A549 (cell line): ENCODE measurements around the gene TCERG1. TPM values are rescaled to one million over a fixed set of nuclear protein-coding genes. Genes with fewer than 3 reads are reported as not detected.

ENCODE experiments used
- ATAC-seq, 2 experiments: fragments of 200-7000 bp in 1 of 2; fragments of >200 bp in 1 of 2; cut with Nextera tagmentation in 1 of 2; cut with Tn5 transposase in 1 of 2; 3 replicates each; pipeline versions ENCODE4 v1.8.0 to v1.9.1; 2018 to 2020; ENCODE audit warnings: mild to moderate bottlenecking in 1 of 2, moderate library complexity in 1 of 2
- CTCF ChIA-PET: fragments of 300-600 bp; sonication (Branson Sonifier 250); formaldehyde crosslinking; extraction: SDS; loops from one replicate; lab custom pipeline; 2021; ENCODE audit warnings: antibody characterized with exemption, inconsistent platforms; lab: Yijun Ruan, JAX
- POLR2A ChIA-PET: fragments of 350-600 bp; formaldehyde crosslinking; extraction: SDS; loops from one replicate; lab custom pipeline; 2021; ENCODE audit warnings: antibody characterized with exemption, inconsistent platforms; lab: Yijun Ruan, JAX
- DNase-seq, 2 experiments: peaks; one replicate each; pipeline versions ENCODE4 v3.0.0 to v3.0.0-alpha.2; 2011 to 2016; ENCODE audit warnings: low read depth in 1 of 2, low spot score in 1 of 2
- FAIRE-seq: peaks from 2 replicates; lab custom pipeline; 2011; peaks lifted over from hg19 to GRCh38; lab: Jason Lieb, UNC
- H3K27ac ChIP-seq, 2 experiments: fragments of >200 bp; sonication (Bioruptor Twin); formaldehyde crosslinking; 3 replicates each; pipeline ENCODE4 v1.5.1; 2016 to 2017
- H3K4me1 ChIP-seq: fragments of >200 bp; sonication (Bioruptor Twin); formaldehyde crosslinking; 3 replicates; pipeline ENCODE4 v1.6.1; 2016
- H3K4me2 ChIP-seq: fragments of >200 bp; sonication (Bioruptor Twin); formaldehyde crosslinking; 3 replicates; pipeline ENCODE4 v1.6.1; 2016
- H3K4me3 ChIP-seq: fragments of >200 bp; sonication (Bioruptor Twin); formaldehyde crosslinking; 3 replicates; pipeline ENCODE4 v1.5.1; 2016
- H3K9me3 ChIP-seq: fragments of >200 bp; sonication (Bioruptor Twin); formaldehyde crosslinking; 3 replicates; pipeline ENCODE4 v1.6.1; 2016
- BCL3 ChIP-seq: fragments of >200 bp; sonication (Bioruptor Twin); formaldehyde crosslinking; IDR thresholded peaks from 3 replicates; pipeline ENCODE4 v1.6.1; 2016
- BHLHE40 ChIP-seq: IDR thresholded peaks from 2 replicates; pipeline ENCODE4 v1.6.1; 2012; ENCODE audit warnings: low read depth, low read length, inconsistent platforms
- CBX2 ChIP-seq: fragments of 200-600 bp; sonication (generic); IDR thresholded peaks from 2 replicates; pipeline ENCODE4 v1.6.1; 2016; ENCODE audit warnings: low read depth, mild to moderate bottlenecking, borderline replicate concordance
- CHD2 ChIP-seq: fragments of 150-350 bp; IDR thresholded peaks from 2 replicates; pipeline ENCODE4 v1.6.1; 2014; ENCODE audit warnings: low read length; ENCODE audit not compliant: partially characterized antibody
- CHD4 ChIP-seq: fragments of 200-600 bp; sonication (generic); IDR thresholded peaks from 2 replicates; pipeline ENCODE4 v1.6.1; 2016; ENCODE audit warnings: antibody characterized with exemption, mild to moderate bottlenecking, borderline replicate concordance
- CTCF ChIP-seq: fragments of >200 bp; sonication (Bioruptor Twin); formaldehyde crosslinking; IDR thresholded peaks from 3 replicates; pipeline ENCODE4 v1.5.1; 2016
- EHF ChIP-seq: fragments of 250-450 bp; sonication (Bioruptor Pico); IDR thresholded peaks from 2 replicates; pipeline ENCODE4 v1.5.0; 2020; ENCODE audit warnings: mild to moderate bottlenecking
- EP300 ChIP-seq, 2 experiments: fragments of >200 bp; sonication (Bioruptor Twin); formaldehyde crosslinking; IDR thresholded peaks; 2 replicates in 1 of 2; 3 replicates in 1 of 2; pipeline ENCODE4 v1.6.1; 2016 to 2017
- ESRRA ChIP-seq: fragments of 150-350 bp; IDR thresholded peaks from 2 replicates; pipeline ENCODE4 v1.6.1; 2014; ENCODE audit warnings: mild to moderate bottlenecking, low read length, borderline replicate concordance
- HDAC2 ChIP-seq: fragments of 200-600 bp; sonication (generic); IDR thresholded peaks from 2 replicates; pipeline ENCODE4 v1.6.1; 2016
- HES2 ChIP-seq: fragments of >200 bp; sonication (Bioruptor Twin); formaldehyde crosslinking; IDR thresholded peaks from 2 replicates; pipeline ENCODE4 v1.6.1; 2016
- HOXA7 ChIP-seq: fragments of 250-450 bp; sonication (Bioruptor Pico); IDR thresholded peaks from 2 replicates; pipeline ENCODE4 v1.5.0; 2020; ENCODE audit warnings: mild to moderate bottlenecking, moderate library complexity
- JUN ChIP-seq, 2 experiments: fragments of >200 bp; sonication (Bioruptor Twin); formaldehyde crosslinking; IDR thresholded peaks; 2 replicates in 1 of 2; 3 replicates in 1 of 2; pipeline ENCODE4 v1.6.1; 2016 to 2017
- JUNB ChIP-seq: fragments of >200 bp; sonication (Bioruptor Twin); formaldehyde crosslinking; IDR thresholded peaks from 2 replicates; pipeline ENCODE4 v1.6.1; 2016
- KDM1A ChIP-seq: fragments of 200-600 bp; sonication (generic); IDR thresholded peaks from 2 replicates; pipeline ENCODE4 v1.6.1; 2016; ENCODE audit warnings: low read depth, mild to moderate bottlenecking
- KDM5A ChIP-seq: fragments of 200-600 bp; sonication (generic); IDR thresholded peaks from 2 replicates; pipeline ENCODE4 v1.6.1; 2016; ENCODE audit warnings: antibody characterized with exemption, mild to moderate bottlenecking
- MAZ ChIP-seq: fragments of 150-350 bp; IDR thresholded peaks from 2 replicates; pipeline ENCODE4 v1.6.1; 2014; ENCODE audit warnings: antibody characterized with exemption, low read depth, low read length, borderline replicate concordance
- NFE2L2 ChIP-seq: fragments of 150-350 bp; conservative IDR thresholded peaks from 2 replicates; pipeline ENCODE4 v1.6.1; 2014; ENCODE audit warnings: low read length
- PBX3 ChIP-seq: IDR thresholded peaks from 2 replicates; pipeline ENCODE4 v1.6.1; 2012
- PHF8 ChIP-seq: fragments of 200-600 bp; sonication (generic); IDR thresholded peaks from 2 replicates; pipeline ENCODE4 v1.6.1; 2016; ENCODE audit warnings: low read depth, mild to moderate bottlenecking, antibody characterized with exemption, moderate library complexity, borderline replicate concordance
- RAD21 ChIP-seq, 2 experiments: fragments of >200 bp in 1 of 2; sonication (Bioruptor Twin) in 1 of 2; formaldehyde crosslinking in 1 of 2; IDR thresholded peaks in 1 of 2; conservative IDR thresholded peaks in 1 of 2; 2 replicates in 1 of 2; 3 replicates in 1 of 2; pipeline ENCODE4 v1.6.1; 2012 to 2018; ENCODE audit warnings: inconsistent platforms in 1 of 2
- RARB ChIP-seq: fragments of 250-450 bp; sonication (Bioruptor Pico); IDR thresholded peaks from 2 replicates; pipeline ENCODE4 v1.8.0; 2021; ENCODE audit warnings: mild to moderate bottlenecking, moderate library complexity
- RCOR1 ChIP-seq: fragments of 150-350 bp; IDR thresholded peaks from 2 replicates; pipeline ENCODE4 v1.6.1; 2014; ENCODE audit warnings: antibody characterized with exemption, low read length, low read depth
- REST ChIP-seq: fragments of 200-600 bp; sonication (generic); IDR thresholded peaks from 2 replicates; pipeline ENCODE4 v1.6.1; 2016; ENCODE audit warnings: antibody characterized with exemption, mild to moderate bottlenecking, moderate library complexity
- ZSCAN20 ChIP-seq: fragments of 250-450 bp; sonication (Bioruptor Pico); IDR thresholded peaks from 2 replicates; pipeline ENCODE4 v1.8.0; 2022; ENCODE audit warnings: mild to moderate bottlenecking, moderate library complexity
- WGBS: methylation state at CpG from one replicate; pipeline ENCODE4 v1.1.6; 2017; ENCODE audit errors: missing lambda C conversion rate; 5-methylcytosine and 5-hydroxymethylcytosine counted together
- polyA plus RNA-seq, 4 experiments: library from polyadenylated mRNA; depleted of rRNA in 3 of 4; stranded (reverse); fragments of >200 nt; fragmentation: RNase III in 1 of 4; extraction: RNeasy Plus Mini Kit Qiagen cat#74134 plus additional on column Dnase treatment in 1 of 4; gene quantifications; 2 replicates in 3 of 4; 3 replicates in 1 of 4; pipeline ENCODE4 v1.2.3, GENCODE V29; 2011 to 2017

The TCERG1 gene
- polyA plus RNA-seq, 2 of the 4 experiments (the other 2 are of a cell fraction), result 49.1 to 73.8 TPM

GRCh38 chr5:146494656-146495055, 47.5 kb downstream of the TCERG1 start (continued):
- TF ChIP-seq BCL3 (no peak), BHLHE40 (no peak), ZSCAN20 (CRISPR knock-in tag) (no peak), RAD21 (conservative IDR thresholded peaks at IDR 0.05 in 1 of 2, IDR thresholded peaks at IDR 0.05 in 1 of 2) (no peak), EP300 (IDR thresholded peaks at IDR 0.05) (no peak), CHD2 (no peak), HES2 (no peak)

- TF ChIP-seq CBX2 (no peak), NFE2L2 (no peak), JUN (IDR thresholded peaks at IDR 0.05) (no peak), REST (no peak), CTCF (no peak), ESRRA (no peak), KDM1A (no peak), PBX3 (no peak), ZSCAN20 (CRISPR knock-in tag) (no peak), HOXA7 (CRISPR knock-in tag) (no peak), MAZ (no peak), RAD21 (conservative IDR thresholded peaks at IDR 0.05 in 1 of 2, IDR thresholded peaks at IDR 0.05 in 1 of 2) (no peak), HDAC2 (no peak), RARB (CRISPR knock-in tag) (no peak), JUNB (no peak), PHF8 (no peak), EHF (CRISPR knock-in tag) (no peak), KDM5A (no peak), RCOR1 (no peak), CHD4 (no peak)
- no peaks in the 10 kb centered on the region for H3K9me3 ChIP-seq
- no peaks in the 10 kb centered on the region for H3K4me1 ChIP-seq
- FAIRE-seq (no peak), DNase-seq (no peak), ATAC-seq (no peak)
- no peak overlapping the region for H3K4me2 ChIP-seq
- no peak overlapping the region for H3K4me3 ChIP-seq
- POLR2A ChIA-PET, result no interaction called here
- H3K27ac ChIP-seq, result no peak overlapping the region
- WGBS, result 93% methylated on average over 4 of the region's 4 CpGs
- CTCF ChIA-PET, result interaction anchor here (0.8 to 1.6 kb wide), 3 partner anchors 9 to 467 kb away, joined by 3 read pairs; no protein-coding TSS in a partner anchor
Measured at GRCh38 chr5:146499680-146500079, 52.5 kb downstream of the TCERG1 start.
